Effector CD4-positive, alpha-beta T cell (primary cell): ENCODE measurements around the gene ZNF200.
"Not testable (repeated sequence)": the region's sequence is repeated elsewhere in the genome, so short reads cannot be mapped to it uniquely, and the experiment has no call there.

Experiments used
- DNase-seq: peaks from one replicate; pipeline ENCODE4 v3.0.0-alpha.2; 2020
- total RNA-seq: gene quantifications from one replicate; lab custom pipeline; 2026; lab: John Stamatoyannopoulos, UW

ZNF200 gene
- total RNA-seq, result 14.6 reads per million, percentile 40 among the genes with 10 or more reads in this experiment

DNA sequence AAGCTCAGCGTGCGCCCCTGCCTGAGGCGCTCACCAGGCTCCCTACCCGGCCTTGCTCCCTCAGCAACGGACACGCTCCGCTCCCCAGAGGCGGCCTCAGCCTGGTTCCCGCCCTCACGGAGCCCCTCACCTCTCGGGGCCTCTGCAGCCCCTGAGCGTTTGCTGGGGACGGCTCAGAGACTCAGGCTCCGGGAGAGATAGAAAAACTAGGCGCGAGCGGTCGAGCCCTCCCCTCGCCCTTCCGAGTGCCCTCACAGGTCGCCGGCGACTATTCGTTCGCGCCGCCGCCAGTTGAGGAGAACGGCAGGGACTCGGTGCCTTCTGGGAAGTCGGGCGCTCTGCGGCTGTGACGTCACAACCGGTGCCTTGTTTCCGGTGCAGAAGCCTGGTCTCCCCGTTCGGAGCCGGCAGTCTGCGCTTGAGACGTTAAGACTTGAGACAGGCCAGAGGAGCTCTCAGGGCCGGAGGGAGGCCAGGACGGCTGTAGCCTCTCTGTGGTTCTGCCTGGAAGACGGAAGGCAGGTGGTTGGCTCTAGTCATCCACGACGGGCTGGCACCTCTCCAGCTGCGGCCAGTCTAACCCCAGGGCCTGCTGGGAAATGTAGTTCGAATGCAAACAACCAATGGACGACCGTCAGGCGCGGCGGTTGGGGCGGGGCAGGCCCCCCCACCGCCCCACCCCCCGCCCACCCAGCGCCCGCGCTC, at the start of gene ZNF200:
ZNF200 (minus strand) TSS at position 302 of the 705 bp plus-strand sequence. CDS start 1,403 bp downstream, outside the sequence.
- peak; percentile 90 for DNase-seq

- no peak for DNase-seq
Measured at GRCh38 chr16:3283543-3284447, 48.8 kb upstream of the ZNF200 start.

DNA sequence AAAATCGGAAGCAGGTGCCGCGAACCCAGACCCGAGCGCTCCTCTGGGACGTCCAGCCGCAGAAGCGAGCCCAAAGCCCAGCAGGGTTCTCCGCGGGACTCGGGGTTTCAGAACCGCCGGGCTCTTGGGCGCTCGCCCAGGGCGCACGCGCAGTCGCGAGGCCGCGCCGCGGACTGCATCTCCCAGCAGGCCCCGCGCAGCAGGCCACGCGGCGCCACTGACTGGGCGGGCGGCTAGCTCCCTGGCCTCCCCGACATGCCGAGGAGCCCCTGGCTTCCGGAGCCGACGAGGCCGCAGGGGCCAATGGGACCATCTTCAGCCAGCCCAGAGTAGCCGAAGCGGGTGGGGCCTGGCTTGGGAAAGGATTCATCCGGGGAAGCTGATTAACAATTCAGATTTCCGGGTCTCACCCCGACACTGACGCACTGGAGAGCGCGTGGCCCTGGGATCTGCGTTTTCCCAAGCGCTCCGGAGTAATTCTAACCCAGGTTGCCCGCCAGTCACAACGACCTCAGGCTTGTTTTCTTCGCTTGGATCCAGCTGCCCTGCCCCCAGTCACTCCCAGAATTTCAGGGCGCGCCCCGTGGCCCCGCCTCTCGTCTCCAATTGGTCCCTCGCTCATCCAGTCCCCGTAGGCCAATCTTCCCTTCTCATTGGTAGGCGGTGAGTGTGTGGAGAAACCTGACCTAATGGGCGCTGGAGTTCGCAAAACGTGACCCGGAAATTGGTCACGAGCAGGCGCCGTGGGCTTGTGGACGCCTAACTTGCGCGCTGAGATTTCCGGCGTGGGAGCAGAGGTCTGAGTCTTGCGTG, 48.0 kb upstream of the ZNF200 start, which contains the start of gene ZNF263:
ZNF263 (plus strand) TSS at position 762 of the 813 bp plus-strand sequence. CDS start 328 bp downstream, outside the sequence.
- DNase-seq, result peak; percentile 84

GRCh38 chr16:3282103-3282729, 47.3 kb upstream of the ZNF200 start:
- DNase-seq, result no peak

GRCh38 chr16:3281222-3281820, 46.4 kb upstream of the ZNF200 start:
- DNase-seq, result no peak

GRCh38 chr16:3276679-3277078, 41.7 kb upstream of the ZNF200 start:
- no peak for DNase-seq

GRCh38 chr16:3274947-3275346, 40.0 kb upstream of the ZNF200 start:
- no peak for DNase-seq

- DNase-seq, result no peak
Measured at GRCh38 chr16:3274490-3274889, 39.5 kb upstream of the ZNF200 start.

DNA sequence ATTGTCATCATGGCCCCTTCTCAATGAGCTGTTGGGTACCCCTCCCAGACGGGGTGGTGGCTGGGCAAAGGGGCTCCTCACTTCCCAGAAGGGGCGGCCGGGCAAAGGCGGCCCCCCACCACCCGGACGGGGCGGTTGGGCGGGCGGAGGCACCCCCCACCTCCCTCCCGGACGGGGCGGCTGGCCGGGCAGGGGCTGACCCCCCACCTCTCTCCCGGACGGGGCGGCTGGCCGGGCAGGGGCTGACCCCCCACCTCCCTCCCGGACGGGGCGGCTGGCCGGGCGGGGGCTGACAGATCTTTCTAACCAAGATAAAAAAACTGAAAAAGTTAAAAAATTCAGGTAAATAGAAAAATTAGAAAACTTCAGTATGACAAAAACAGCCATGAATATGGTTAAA, 36.3 kb upstream of the ZNF200 start:
- not testable (repeated sequence) for DNase-seq

- not testable (repeated sequence) for DNase-seq
Measured at GRCh38 chr16:3270718-3271117, 35.8 kb upstream of the ZNF200 start.

- DNase-seq, result no peak
Measured at GRCh38 chr16:3268294-3268693, 33.3 kb upstream of the ZNF200 start.

GRCh38 chr16:3266873-3267537, 32.0 kb upstream of the ZNF200 start:
- no peak for DNase-seq

- DNase-seq, result peak; percentile 92
Measured at GRCh38 chr16:3264137-3265036, 29.4 kb upstream of the ZNF200 start.

- DNase-seq, result no peak
Measured at GRCh38 chr16:3262517-3262916, 27.6 kb upstream of the ZNF200 start.

DNA sequence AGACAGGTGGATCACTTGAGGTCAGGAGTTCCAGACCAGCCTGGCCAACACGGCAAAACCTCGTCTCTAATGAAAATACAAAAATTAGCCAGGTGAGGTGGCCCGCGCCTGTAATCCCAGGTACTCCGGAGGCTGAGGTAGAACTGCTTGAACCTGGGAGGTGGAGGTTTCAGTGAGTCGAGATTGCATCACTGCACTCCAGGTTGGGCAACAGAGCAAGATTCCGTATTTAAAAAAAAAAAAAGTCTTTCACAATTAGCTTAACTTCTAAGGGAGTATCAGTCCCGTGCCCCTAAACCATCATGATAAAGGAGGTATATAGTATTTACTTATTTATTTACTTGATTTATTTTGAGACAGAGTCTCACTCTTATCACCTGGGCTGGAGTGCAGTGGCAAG, 24.9 kb upstream of the ZNF200 start:
- DNase-seq, result no peak

DNA sequence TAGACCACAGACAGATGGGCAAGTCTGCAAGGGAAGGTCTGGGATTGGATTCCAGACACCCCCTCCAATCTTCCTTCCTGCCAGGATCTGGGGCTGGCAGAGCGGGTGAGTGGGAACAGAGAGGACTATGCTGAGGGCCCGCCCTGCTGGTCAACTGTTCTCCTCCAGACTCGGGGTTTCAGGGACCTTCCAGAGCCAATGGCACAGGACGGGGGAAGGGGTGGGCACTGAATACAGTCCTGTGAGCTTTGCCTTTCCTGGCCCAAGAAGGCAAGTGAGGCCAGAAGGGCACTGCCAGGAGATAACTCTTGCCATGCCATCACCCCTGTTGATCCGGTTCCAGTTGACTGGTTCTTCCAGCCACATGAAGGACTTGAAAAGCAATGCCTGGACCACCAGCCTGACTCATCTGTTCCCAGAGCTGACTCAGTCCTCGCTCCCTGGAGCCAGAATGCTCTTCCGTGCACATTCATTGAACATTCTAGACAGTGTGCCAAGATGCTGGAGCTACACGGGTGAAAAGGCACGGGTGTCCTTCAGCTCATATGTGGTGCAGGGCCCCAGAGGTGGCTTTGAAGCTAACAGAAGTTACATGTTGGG, 22.0 kb upstream of the ZNF200 start:
- no peak for DNase-seq

DNA sequence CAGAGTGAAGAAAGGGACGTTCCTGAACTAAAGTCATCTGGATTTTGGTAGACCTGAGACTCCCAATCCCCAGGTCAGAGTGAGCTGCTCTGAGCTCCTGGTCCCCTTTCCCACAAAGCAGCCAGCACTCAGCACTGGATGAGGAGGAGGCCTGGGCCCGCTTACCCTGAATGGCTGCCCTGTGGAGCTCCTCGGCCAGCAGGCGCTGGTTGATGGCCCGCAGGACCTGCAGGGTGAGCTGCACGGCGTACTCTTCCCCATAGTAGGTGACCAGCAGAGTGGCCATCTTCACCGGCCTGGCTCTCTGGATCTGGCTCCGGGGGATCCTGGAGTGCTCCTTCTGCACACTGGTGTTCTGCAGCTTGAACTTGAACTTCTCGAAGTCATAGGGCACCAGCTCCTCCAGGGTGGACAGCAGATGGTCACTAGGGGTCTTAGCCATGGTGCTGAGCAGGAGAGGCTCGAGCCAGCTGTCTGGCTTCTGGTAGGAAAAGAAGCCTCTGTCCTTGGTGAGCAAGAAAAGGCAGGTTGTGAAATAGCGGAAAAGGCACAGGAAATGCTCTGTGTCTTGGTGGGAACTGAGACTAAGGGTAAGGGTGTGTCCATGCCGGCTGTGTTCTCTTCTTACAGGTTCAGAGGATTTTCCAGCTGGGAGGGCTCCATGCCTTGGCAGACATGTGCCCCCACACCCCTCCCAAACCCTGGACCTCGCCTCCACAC, 21.3 kb upstream of the ZNF200 start, which contains the start of gene MEFV:
MEFV (minus strand) TSS at position 488 of the 720 bp plus-strand sequence; CDS start at position 442, 46 bp downstream.
- no peak for DNase-seq

GRCh38 chr16:3254309-3254708, 19.4 kb upstream of the ZNF200 start:
- DNase-seq, result no peak

DNA sequence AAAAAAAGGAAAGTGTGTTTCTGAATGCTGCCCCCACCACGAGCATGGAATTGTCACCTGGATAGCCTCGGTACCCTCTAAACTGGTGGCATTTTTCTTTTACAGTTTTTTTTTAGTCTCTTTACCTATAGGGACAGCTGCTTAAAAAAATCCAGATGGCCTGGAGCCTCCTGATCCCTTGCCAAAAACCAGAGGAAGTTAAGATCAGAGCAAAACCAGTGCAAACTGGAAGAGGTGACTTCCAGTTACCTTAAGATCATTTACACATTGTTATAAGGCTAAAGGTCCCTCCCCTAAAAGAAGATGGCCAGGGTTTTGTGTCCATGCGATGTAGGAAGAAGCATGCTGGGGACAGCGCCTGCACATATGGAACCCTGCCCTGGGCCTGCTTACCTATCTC, 18.0 kb upstream of the ZNF200 start:
- DNase-seq, result no peak
